Measurements from ENCODE around the gene SLC25A51. TPM values are rescaled to one million over a fixed set of nuclear protein-coding genes. Genes with fewer than 3 reads are reported as not detected.

SLC25A51 gene
- total RNA-seq: 5.9 TPM

- intact Hi-C loops (cut with DNase I): loop anchor here (1.0 to 10.0 kb wide), 10 partner anchors 113 to 521 kb away; partner anchors contain the start of genes ALDH1B1, EXOSC3, IGFBPL1 and TOMM5
- no peaks in the 10 kb centered on the region for H3K9me3 ChIP-seq
- peaks cover 7 to 8% of the 10 kb centered on the region in 2 donors for H3K36me3 ChIP-seq
- no peaks in the 10 kb centered on the region for H3K27me3 ChIP-seq
- H3K4me3 ChIP-seq: peak within 1 kb of the TSS; percentile 88 to 95
- DNase-seq (ENCODE audit: low spot score in 2 of 2): peak; percentile 74 to 97
- peak within 1 kb of the TSS; percentile 81 to 84 for H3K27ac ChIP-seq
- peaks cover 3 to 12% of the 10 kb centered on the region in 2 donors for H3K4me1 ChIP-seq
- peak; percentile 83 to 98 (median 92) for TF ChIP-seq CTCF (IDR thresholded peaks at IDR 0.05)
Measured at GRCh38 chr9:37903647-37904444, at the start of gene SLC25A51. Gene SLC25A51 (minus strand): TSS chr9:37904127. CDS start chr9:37888550, 15,577 bp downstream.

GRCh38 chr9:37953206-37953774, 49.4 kb upstream of the SLC25A51 start:
- H3K4me1 ChIP-seq: peaks cover 7 to 14% of the 10 kb centered on the region in 2 donors
- no peak overlapping the region for H3K4me3 ChIP-seq
- H3K27ac ChIP-seq: peak overlapping the region; percentile 65 to 68
- DNase-seq (ENCODE audit: low spot score in 2 of 2): no peak
- no peaks in the 10 kb centered on the region for H3K27me3 ChIP-seq
- intact Hi-C loops (cut with DNase I): loop anchor here (1.0 kb wide), 1 partner anchor 10 kb away; no protein-coding TSS in a partner anchor
- TF ChIP-seq CTCF (IDR thresholded peaks at IDR 0.05): no peak
- peaks cover 8 to 9% of the 10 kb centered on the region in 2 donors for H3K36me3 ChIP-seq
- no peaks in the 10 kb centered on the region for H3K9me3 ChIP-seq

- intact Hi-C loops (cut with DNase I): loop anchor here (1.0 kb wide), 1 partner anchor 9 kb away; no protein-coding TSS in a partner anchor
- TF ChIP-seq CTCF (IDR thresholded peaks at IDR 0.05): no peak
- peaks cover 7 to 17% of the 10 kb centered on the region in 2 donors for H3K4me1 ChIP-seq
- no peaks in the 10 kb centered on the region for H3K9me3 ChIP-seq
- H3K27ac ChIP-seq: peak overlapping the region in 1 of 2 donors; percentile 68
- no peaks in the 10 kb centered on the region for H3K27me3 ChIP-seq
- peaks cover 9% of the 10 kb centered on the region in 2 donors for H3K36me3 ChIP-seq
- no peak overlapping the region for H3K4me3 ChIP-seq
- DNase-seq (ENCODE audit: low spot score in 2 of 2): no peak
Measured at GRCh38 chr9:37952731-37953130, 48.8 kb upstream of the SLC25A51 start.

- Histone ChIP-seq H3K36me3 (peaks cover 9 to 17% of the 10 kb centered on the region in 2 donors), H3K9me3 (no peaks in the 10 kb centered on the region), H3K4me1 (peaks cover 7 to 22% of the 10 kb centered on the region in 2 donors), H3K27ac (peak overlapping the region; percentile 58 to 62), H3K4me3 (no peak overlapping the region), H3K27me3 (no peaks in the 10 kb centered on the region)
- intact Hi-C loops (cut with DNase I): no loop called here
- DNase-seq (ENCODE audit: low spot score in 2 of 2): no peak
- TF ChIP-seq CTCF (IDR thresholded peaks at IDR 0.05): no peak
Measured at GRCh38 chr9:37951671-37952449, 47.9 kb upstream of the SLC25A51 start.

GRCh38 chr9:37950561-37950960, 46.6 kb upstream of the SLC25A51 start:
- intact Hi-C loops (cut with DNase I): no loop called here
- H3K4me3 ChIP-seq: no peak overlapping the region
- TF ChIP-seq CTCF (IDR thresholded peaks at IDR 0.05): no peak
- H3K27ac ChIP-seq: no peak overlapping the region
- H3K4me1 ChIP-seq: peaks cover 7 to 22% of the 10 kb centered on the region in 2 donors
- DNase-seq (ENCODE audit: low spot score in 2 of 2): no peak
- peaks cover 20 to 25% of the 10 kb centered on the region in 2 donors for H3K36me3 ChIP-seq
- H3K9me3 ChIP-seq: no peaks in the 10 kb centered on the region
- H3K27me3 ChIP-seq: no peaks in the 10 kb centered on the region
